ENCODE results near the gene CNKSR3. TPM values are rescaled to one million over a fixed set of nuclear protein-coding genes. Genes with fewer than 3 reads are reported as not detected.
A peak's percentile ranks its signal among the peaks of the same experiment; 100 is the strongest.

The CNKSR3 gene
- polyA plus RNA-seq, 1 of the 3 experiments (the other 2 are of a cell fraction), result 1.6 TPM

DNA sequence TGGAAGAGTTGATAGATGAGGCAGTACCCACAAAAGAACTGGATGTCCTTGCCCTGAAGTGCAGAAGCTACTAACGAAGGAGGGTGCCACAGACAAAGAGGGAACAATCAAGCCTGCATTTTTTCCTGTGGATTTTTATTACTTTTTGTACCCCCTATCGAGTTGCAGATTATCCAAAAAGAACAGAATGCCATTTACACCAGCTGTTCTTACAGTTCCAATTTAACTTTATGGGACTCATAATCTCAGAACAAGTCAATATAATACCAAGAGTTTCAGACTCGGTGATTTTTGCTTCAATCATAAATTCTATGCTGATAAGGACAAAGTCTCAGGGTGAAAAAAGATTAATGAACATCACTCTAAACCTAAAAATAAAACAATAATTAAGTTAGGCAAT lies 4.0 kb upstream of the CNKSR3 start:
- Histone ChIP-seq H3K4me3 (ENCODE audit: low read depth in 2 of 2, low read length in 1 of 2) (no peak overlapping the region), H3K36me3 (replicated peaks in 1 of 2; ENCODE audit: control insufficient read depth in 1 of 2, insufficient read depth in 2 of 2, low read length in 1 of 2) (no peaks in the 10 kb centered on the region), H3F3A (replicated peaks; ENCODE audit: insufficient read depth) (peaks cover 6% of the 10 kb centered on the region), H3K9ac (no peak overlapping the region), H3K79me2 (ENCODE audit: insufficient read depth) (no peaks in the 10 kb centered on the region), H3K4me2 (no peak overlapping the region), H3K4me1 (ENCODE audit: control insufficient read depth in 1 of 2, insufficient read depth in 2 of 2, low read depth in 1 of 2, low read length in 1 of 2) (peaks cover 8 to 14% of the 10 kb centered on the region in 2 experiments; a peak in 3 of 4 replicates), H2AFZ (ENCODE audit: low read depth) (no peak overlapping the region), H3K27me3 (ENCODE audit: insufficient read depth) (no peaks in the 10 kb centered on the region), H3K9me2 (no peaks in the 10 kb centered on the region), H3K9me3 (no peaks in the 10 kb centered on the region), H4K20me1 (ENCODE audit: insufficient read depth) (no peaks in the 10 kb centered on the region), H3K27ac (ENCODE audit: low read depth in 2 of 2, low read length in 1 of 2) (no peak overlapping the region)
- 95% methylated on average over 3 of the region's 3 CpGs for WGBS (ENCODE audit: low lambda C conversion rate)
- CTCF ChIA-PET, result interaction anchor here (1.3 to 2.3 kb wide), 6 partner anchors 12 to 161 kb away, joined by 3 to 8 read pairs (median 5); no protein-coding TSS in a partner anchor
- TF ChIP-seq EZH2phosphoT487 (IDR thresholded peaks at IDR 0.05; ENCODE audit: borderline replicate concordance, low read depth) (no peak), USF2 (IDR thresholded peaks at IDR 0.05; ENCODE audit: borderline replicate concordance, low read depth, low read length) (no peak), CTCF (IDR thresholded peaks at IDR 0.05) (no peak), RAD21 (IDR thresholded peaks at IDR 0.05; ENCODE audit: low read length) (no peak), YY1 (IDR thresholded peaks at IDR 0.05; ENCODE audit: low read depth) (no peak), TCF12 (IDR thresholded peaks at IDR 0.05) (no peak), USF1 (IDR thresholded peaks at IDR 0.05; ENCODE audit: borderline replicate concordance, low read depth) (no peak), SMC3 (IDR thresholded peaks at IDR 0.05; ENCODE audit: low read depth, low read length) (no peak)
- TF ChIP-seq, protein P1, sequence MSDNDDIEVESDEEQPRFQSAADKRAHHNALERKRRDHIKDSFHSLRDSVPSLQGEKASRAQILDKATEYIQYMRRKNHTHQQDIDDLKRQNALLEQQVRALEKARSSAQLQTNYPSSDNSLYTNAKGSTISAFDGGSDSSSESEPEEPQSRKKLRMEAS (IDR thresholded peaks at IDR 0.05; ENCODE audit: low read depth), result no peak
- DNase-seq, result no peak
- POLR2A ChIA-PET, result no interaction called here

GRCh38 chr6:154513601-154514320 lies 3.3 kb upstream of the CNKSR3 start:
- peak; percentile 41 for DNase-seq
- POLR2A ChIA-PET, result no interaction called here
- peaks cover 2% of the 10 kb centered on the region; the same call in 1 of the 2 replicates for H3K79me2 ChIP-seq (ENCODE audit: insufficient read depth)
- no peak for TF ChIP-seq MEF2A (IDR thresholded peaks at IDR 0.05; ENCODE audit: borderline replicate concordance, low read depth)
- TF ChIP-seq USF1 (IDR thresholded peaks at IDR 0.05; ENCODE audit: borderline replicate concordance, low read depth), result no peak
- peak; percentile 65 for TF ChIP-seq TCF12 (IDR thresholded peaks at IDR 0.05)
- TF ChIP-seq RFX5 (IDR thresholded peaks at IDR 0.05; ENCODE audit: low read length), result no peak
- TF ChIP-seq, protein P2, sequence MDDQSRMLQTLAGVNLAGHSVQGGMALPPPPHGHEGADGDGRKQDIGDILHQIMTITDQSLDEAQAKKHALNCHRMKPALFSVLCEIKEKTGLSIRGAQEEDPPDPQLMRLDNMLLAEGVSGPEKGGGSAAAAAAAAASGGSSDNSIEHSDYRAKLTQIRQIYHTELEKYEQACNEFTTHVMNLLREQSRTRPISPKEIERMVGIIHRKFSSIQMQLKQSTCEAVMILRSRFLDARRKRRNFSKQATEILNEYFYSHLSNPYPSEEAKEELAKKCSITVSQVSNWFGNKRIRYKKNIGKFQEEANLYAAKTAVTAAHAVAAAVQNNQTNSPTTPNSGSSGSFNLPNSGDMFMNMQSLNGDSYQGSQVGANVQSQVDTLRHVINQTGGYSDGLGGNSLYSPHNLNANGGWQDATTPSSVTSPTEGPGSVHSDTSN (IDR thresholded peaks at IDR 0.05), result peak; percentile 15; the same call in 1 of the 2 replicates
- TF ChIP-seq, protein P3, sequence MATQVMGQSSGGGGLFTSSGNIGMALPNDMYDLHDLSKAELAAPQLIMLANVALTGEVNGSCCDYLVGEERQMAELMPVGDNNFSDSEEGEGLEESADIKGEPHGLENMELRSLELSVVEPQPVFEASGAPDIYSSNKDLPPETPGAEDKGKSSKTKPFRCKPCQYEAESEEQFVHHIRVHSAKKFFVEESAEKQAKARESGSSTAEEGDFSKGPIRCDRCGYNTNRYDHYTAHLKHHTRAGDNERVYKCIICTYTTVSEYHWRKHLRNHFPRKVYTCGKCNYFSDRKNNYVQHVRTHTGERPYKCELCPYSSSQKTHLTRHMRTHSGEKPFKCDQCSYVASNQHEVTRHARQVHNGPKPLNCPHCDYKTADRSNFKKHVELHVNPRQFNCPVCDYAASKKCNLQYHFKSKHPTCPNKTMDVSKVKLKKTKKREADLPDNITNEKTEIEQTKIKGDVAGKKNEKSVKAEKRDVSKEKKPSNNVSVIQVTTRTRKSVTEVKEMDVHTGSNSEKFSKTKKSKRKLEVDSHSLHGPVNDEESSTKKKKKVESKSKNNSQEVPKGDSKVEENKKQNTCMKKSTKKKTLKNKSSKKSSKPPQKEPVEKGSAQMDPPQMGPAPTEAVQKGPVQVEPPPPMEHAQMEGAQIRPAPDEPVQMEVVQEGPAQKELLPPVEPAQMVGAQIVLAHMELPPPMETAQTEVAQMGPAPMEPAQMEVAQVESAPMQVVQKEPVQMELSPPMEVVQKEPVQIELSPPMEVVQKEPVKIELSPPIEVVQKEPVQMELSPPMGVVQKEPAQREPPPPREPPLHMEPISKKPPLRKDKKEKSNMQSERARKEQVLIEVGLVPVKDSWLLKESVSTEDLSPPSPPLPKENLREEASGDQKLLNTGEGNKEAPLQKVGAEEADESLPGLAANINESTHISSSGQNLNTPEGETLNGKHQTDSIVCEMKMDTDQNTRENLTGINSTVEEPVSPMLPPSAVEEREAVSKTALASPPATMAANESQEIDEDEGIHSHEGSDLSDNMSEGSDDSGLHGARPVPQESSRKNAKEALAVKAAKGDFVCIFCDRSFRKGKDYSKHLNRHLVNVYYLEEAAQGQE (IDR thresholded peaks at IDR 0.05; ENCODE audit: low read depth, low read length), result no peak
- TF ChIP-seq GATA2 (CRISPR knock-in tag; IDR thresholded peaks at IDR 0.05), result peak; percentile 91
- no peak for TF ChIP-seq USF2 (IDR thresholded peaks at IDR 0.05; ENCODE audit: borderline replicate concordance, low read depth, low read length)

More at GRCh38 chr6:154513601-154514320, 3.3 kb upstream of the CNKSR3 start:
- peaks cover 9 to 14% of the 10 kb centered on the region in 2 experiments; a peak in 3 of 4 replicates for H3K4me1 ChIP-seq (ENCODE audit: control insufficient read depth in 1 of 2, insufficient read depth in 2 of 2, low read depth in 1 of 2, low read length in 1 of 2)
- 30% methylated on average over 5 of the region's 5 CpGs for WGBS (ENCODE audit: low lambda C conversion rate)
- H3K4me2 ChIP-seq, result no peak overlapping the region
- H3K9me3 ChIP-seq, result no peaks in the 10 kb centered on the region
- H3F3A ChIP-seq (replicated peaks; ENCODE audit: insufficient read depth), result peaks cover 6% of the 10 kb centered on the region
- no peak overlapping the region for H3K9ac ChIP-seq
- H3K9me2 ChIP-seq, result no peaks in the 10 kb centered on the region
- no peaks in the 10 kb centered on the region for H3K36me3 ChIP-seq (replicated peaks in 1 of 2; ENCODE audit: control insufficient read depth in 1 of 2, insufficient read depth in 2 of 2, low read length in 1 of 2)
- no peak overlapping the region for H3K4me3 ChIP-seq (ENCODE audit: low read depth in 2 of 2, low read length in 1 of 2)
- H3K27me3 ChIP-seq (ENCODE audit: insufficient read depth), result no peaks in the 10 kb centered on the region
- no peak overlapping the region for H3K27ac ChIP-seq (ENCODE audit: low read depth in 2 of 2, low read length in 1 of 2)
- CTCF ChIA-PET, result interaction anchor here (1.3 to 2.3 kb wide), 4 partner anchors 11 to 66 kb away, joined by 3 to 8 read pairs (median 6); no protein-coding TSS in a partner anchor
- H4K20me1 ChIP-seq (ENCODE audit: insufficient read depth), result peaks cover 1% of the 10 kb centered on the region; the same call in 1 of the 2 replicates
- no peak overlapping the region for H2AFZ ChIP-seq (ENCODE audit: low read depth)
